ENCODE measurements around the gene EPN3. TPM values are rescaled to one million over a fixed set of nuclear protein-coding genes. Genes with fewer than 3 reads are reported as not detected.

The EPN3 gene
- total RNA-seq (2022; extraction: Qiagen RNA extraction): 0.13 to 0.29 TPM (median 0.19 TPM) in 5 replicates

DNA sequence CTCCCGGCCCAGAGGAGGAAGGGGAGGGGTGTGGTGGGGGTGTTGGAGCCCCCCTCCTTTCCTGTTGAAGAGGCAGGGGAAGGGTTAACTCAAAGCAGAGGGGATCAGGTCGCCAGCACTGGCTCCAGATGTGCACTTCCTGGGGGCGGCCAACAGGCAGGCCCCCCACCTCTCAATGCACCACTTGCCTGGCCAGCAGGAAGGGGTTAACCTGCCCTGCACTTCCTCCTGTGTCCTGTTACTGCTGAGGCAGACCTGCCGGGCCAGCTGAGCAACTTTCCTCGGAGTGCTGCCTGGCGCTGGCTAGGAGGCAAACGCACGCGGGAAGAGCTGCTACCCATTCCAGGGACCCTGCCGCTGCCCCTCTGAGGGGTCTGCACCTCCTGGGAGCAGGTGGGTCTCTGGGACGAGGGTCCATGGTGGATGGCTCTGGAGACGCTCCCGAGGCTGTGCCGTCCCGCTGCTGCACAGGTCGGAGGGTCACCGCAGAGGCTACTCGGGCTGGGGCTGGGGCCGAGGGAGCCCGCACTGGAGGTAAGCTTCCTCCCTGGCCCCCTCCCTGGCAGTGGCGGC, at the start of gene EPN3:
Gene EPN3 (plus strand): TSS at position 284 of the 573 bp plus-strand sequence. CDS start 3,822 bp downstream, outside the sequence.

DNA sequence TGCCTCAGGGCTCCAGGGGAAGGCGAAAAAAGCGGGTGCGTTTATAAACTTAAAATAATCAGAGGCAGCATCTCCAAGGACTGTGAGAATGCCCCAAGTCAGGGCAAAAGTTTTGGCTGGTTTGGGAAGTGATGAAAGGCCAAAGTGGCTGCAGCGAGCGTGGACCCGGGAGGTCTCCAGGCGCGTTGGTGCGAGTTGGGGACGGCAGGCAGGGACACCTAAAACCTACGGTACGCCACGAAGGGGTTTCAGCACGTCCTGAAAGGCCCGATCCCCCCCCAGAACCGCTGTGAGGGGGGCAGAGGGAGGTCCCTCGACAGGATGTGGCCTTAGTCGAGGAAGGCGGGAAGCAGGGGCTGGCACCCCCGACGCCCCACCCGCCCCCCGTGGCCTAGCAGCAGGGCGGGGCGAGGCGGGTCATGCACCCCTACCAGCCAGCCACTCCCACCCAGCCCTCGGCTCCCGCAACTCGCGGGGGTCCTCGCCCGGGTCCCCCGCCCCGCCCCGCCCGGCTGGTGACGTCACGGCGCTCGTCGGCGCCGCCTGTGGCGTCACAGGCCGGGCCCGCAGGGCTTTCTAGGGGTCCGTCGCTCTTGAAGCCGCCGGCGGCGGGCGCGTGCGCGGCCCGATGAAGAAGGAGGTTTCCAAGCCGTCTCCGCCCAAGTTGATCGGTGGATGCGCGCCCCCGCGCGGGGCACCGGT, 24.5 kb upstream of the EPN3 start, which contains the start of gene MYCBPAP:
Gene MYCBPAP (plus strand): TSS at position 569 of the 702 bp plus-strand sequence. CDS start 236 bp downstream, outside the sequence.

DNA sequence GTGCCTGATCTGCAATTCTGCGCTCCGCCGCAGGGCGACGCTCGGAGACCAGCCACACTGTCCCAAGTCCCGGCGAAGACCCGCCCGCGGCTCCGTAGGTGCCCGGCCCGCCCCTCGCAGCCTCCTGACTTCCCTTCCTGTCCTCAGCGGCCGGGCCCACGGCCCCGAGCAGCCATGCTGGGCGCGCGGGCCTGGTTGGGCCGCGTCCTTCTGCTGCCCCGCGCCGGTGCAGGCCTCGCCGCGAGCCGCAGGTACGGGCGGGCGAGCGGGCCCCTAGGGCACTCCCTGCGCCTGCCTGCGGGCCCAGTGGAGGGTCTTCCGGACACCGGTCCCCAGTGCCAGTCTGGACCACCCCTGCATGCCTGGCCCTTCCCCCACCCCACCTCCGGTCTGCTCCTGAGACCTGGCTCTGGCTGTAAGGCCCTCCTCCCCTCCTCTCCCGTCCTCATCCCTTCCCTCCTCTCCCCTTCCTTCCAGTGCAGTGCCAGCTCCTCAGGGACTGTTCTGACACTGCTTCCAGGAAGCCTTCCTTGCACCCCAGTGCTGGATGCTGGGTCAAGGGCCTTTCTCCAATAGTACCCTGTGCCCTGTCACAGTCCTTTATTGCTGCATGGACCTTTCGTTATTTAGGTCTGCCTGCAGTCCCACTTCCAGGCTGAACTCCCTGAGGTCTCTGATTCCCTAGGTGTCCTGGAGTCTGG, 14.7 kb downstream of the EPN3 start, which contains the start of gene SPATA20:
Gene SPATA20 (plus strand): TSS at position 140 of the 701 bp plus-strand sequence. CDS start 35 bp downstream, at position 175.

DNA sequence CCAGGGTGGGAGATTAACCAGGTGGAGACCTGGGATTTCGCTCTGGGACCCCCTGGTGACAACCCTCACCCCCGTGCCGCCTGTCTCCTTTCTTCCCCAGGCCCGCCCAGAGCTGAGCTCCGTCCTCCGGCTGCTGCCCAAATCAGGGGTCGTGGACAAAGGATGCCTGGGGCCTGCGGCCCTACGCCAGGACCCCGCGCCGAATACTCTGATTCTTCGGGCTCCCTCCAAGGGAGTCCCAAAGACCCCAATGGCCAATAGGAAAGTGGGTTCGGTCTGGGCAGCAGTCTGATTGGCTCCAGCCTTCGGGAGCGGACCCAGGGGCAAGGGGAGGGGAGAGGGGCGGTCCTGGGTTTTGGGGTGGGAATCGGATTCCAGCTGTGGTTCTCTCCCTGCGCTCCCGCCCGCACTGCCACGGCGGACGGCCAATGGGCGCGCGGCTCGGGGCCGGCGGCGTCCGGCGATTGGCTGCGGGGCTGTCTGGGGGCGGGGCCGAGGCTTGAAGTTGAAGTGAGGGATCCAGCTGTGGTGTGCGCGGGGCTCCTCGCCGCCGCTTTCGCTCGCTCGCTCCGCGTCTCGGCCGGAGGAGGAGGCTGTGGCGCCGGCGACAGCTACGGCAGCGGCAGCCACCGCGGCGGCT, 27.8 kb downstream of the EPN3 start, which contains the start of gene CACNA1G:
Gene CACNA1G (plus strand): TSS at position 531 of the 640 bp plus-strand sequence. CDS start 745 bp downstream, outside the sequence.

Other genes with a start within 250 kb of the EPN3 start
- gene XYLT2, start 186.6 kb upstream of the EPN3 start, total RNA-seq (2022; extraction: Qiagen RNA extraction): 17.7 to 24.3 TPM (median 20.9 TPM) in 5 replicates
- 132 to 166 TPM (median 145 TPM) in 5 replicates for gene MRPL27, start 159.6 kb upstream of the EPN3 start, total RNA-seq (2022; extraction: Qiagen RNA extraction)
- 14.5 to 16.8 TPM (median 14.9 TPM) in 5 replicates for gene EME1, start 159.5 kb upstream of the EPN3 start, total RNA-seq (2022; extraction: Qiagen RNA extraction)
- 233 to 241 TPM (median 239 TPM) in 5 replicates for gene LRRC59, start 135.2 kb upstream of the EPN3 start, total RNA-seq (2022; extraction: Qiagen RNA extraction)
- 9.1 to 14.9 TPM (median 12.5 TPM) in 5 replicates for gene ACSF2, start 106.5 kb upstream of the EPN3 start, total RNA-seq (2022; extraction: Qiagen RNA extraction)
- gene CHAD, start 63.9 kb upstream of the EPN3 start, total RNA-seq (2022; extraction: Qiagen RNA extraction): not detected in 5 replicates
- 25.7 to 34.8 TPM (median 32.4 TPM) in 5 replicates for gene RSAD1, start 53.9 kb upstream of the EPN3 start, total RNA-seq (2022; extraction: Qiagen RNA extraction)
- gene MYCBPAP, start 24.3 kb upstream of the EPN3 start, total RNA-seq (2022; extraction: Qiagen RNA extraction): 0.32 to 1.2 TPM (median 0.84 TPM) in 5 replicates
- 65.4 to 88.3 TPM (median 83.2 TPM) in 5 replicates for gene SPATA20, start 14.4 kb downstream of the EPN3 start, total RNA-seq (2022; extraction: Qiagen RNA extraction)
- gene CACNA1G, start 28.0 kb downstream of the EPN3 start, total RNA-seq (2022; extraction: Qiagen RNA extraction): 2.7 to 4.6 TPM (median 4.1 TPM) in 5 replicates
- 115 to 150 TPM (median 131 TPM) in 5 replicates for gene ABCC3, start 102.1 kb downstream of the EPN3 start, total RNA-seq (2022; extraction: Qiagen RNA extraction)
- 47.0 to 48.9 TPM (median 48.5 TPM) in 5 replicates for gene ANKRD40, start 175.2 kb downstream of the EPN3 start, total RNA-seq (2022; extraction: Qiagen RNA extraction)
- 71.6 to 106 TPM (median 88.4 TPM) in 5 replicates for gene LUC7L3, start 186.9 kb downstream of the EPN3 start, total RNA-seq (2022; extraction: Qiagen RNA extraction)
- not detected in 5 replicates for gene ANKRD40CL, start 234.8 kb downstream of the EPN3 start, total RNA-seq (2022; extraction: Qiagen RNA extraction)

Measured in A549 treated with Mapracorat at 1 μM for 4 hours (cell line).